ENCODE results near the gene COA5. TPM values are rescaled to one million over a fixed set of nuclear protein-coding genes. Genes with fewer than 3 reads are reported as not detected.

The COA5 gene
- total RNA-seq, 1 experiment from 2014 or later: 28.9 TPM

DNA sequence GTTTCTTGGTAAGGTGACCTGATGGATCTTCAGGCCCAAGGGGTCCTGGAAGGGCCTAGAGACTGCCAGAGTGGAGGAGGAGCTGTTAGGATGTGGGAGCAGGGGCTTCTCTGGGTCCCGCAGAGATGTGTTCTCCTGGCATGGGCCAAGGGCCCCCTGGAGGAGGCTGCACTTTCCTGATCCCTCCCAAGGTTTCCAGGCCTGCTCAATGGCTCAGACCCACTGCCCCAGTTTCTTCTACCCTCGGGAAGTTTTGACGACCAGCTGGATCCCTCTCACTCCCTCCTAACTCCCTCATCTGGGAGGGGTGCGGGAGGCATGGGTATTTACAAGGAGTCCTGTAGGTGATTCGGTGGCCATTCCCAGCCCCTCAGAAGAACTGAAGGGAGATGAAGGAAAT lies 36.1 kb downstream of the COA5 start:
- no peak for DNase-seq (ENCODE audit: low read depth)

DNA sequence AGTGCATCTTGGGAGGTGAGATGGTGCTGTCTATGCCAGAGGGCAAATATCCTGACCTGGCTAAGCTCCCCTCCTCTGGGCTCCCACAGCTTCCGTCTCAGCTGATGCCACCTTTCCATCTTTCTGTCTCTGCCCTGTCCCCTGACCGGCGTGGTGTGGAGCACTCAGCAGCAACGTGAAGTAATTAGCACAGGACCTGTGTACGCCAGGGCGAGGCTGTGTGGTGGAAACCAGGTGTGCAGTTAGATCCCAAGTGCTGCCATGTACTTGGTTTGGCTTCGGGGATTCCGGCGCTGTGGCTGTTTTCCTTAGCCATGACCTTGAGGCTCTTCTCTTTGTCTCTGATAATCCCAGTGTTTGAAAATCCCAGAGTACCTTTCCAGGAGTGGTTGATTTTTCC lies 36.5 kb downstream of the COA5 start:
- no peak for DNase-seq (ENCODE audit: low read depth)

DNA sequence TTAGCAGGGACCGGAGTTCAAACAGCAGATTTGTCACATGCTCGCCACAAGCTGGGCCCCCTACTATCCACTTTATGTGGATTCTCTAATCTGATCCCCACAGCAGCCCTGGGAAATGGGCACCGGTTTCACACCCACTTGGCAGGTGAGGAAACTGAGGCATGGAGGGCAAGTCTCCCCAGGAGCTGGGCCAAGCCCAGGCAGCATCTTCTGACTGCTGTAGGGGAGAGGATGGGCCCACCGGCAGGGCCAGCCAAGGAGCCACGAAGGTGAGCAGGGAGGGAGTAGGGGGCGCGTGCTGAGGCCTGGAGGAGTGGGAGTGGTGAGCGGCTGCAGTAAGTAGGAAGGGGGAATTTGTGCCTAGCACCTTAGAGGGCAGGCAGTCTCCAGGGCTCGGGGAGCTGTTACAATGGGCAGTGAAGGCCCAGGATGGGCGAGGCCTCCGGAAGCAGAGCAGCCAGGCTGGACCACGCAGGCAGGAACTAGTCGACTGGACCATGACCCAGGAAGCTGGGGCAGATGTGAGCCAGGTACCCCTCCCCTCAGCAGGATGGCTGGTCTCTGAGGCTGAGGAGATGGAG lies 37.1 kb downstream of the COA5 start:
- no peak for DNase-seq (ENCODE audit: low read depth)

- no peak for DNase-seq (ENCODE audit: low read depth)
These were observed 38.0 kb downstream of the COA5 start for GRCh38 chr2:98570356-98570755.

- no peak for DNase-seq (ENCODE audit: low read depth)
These were observed 38.4 kb downstream of the COA5 start for GRCh38 chr2:98569915-98570314.

GRCh38 chr2:98569197-98569793 lies 39.0 kb downstream of the COA5 start:
- DNase-seq (ENCODE audit: low read depth): peak; percentile 4

DNA sequence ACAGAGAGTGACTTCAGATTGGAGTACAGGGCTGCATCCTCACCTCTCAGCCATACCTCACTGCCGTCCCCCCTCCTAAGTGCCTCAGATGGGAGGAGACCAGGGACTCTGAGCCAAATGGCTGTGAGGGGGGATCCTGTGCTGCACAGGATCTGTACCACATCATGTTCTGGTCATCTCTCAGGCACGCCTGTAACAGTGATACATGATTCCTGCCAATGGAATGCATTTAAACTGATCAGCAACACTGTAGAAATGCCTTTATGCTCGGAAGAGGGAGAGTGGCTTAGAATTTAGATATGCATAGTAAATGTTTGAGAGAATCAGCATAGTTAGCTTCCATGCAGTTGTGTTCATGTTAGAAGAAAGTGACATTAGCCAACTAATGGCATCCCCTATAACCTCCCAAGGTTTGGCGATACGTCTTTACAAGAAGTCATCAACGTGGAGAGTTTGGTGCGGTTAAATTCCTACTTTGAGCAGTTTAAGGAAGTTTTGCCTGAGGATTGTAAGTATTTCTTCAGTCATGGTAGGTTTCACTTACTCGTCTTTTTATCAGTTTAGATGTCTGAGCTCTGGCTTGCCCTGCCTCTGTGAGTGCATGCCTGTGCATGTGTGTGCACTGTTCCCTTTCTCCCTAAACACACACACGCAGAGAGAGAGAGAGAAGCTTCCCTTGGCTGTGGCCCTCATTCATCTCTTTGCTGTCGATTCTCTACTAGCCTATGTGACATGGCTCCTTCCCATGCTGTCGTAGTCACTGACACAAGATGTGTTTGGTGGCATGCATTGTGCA lies 40.0 kb downstream of the COA5 start:
- DNase-seq (ENCODE audit: low read depth): no peak

- DNase-seq (ENCODE audit: low read depth): no peak
These were observed 42.4 kb downstream of the COA5 start for GRCh38 chr2:98565941-98566340.

GRCh38 chr2:98565286-98565860 lies 42.9 kb downstream of the COA5 start:
- DNase-seq (ENCODE audit: low read depth): no peak

GRCh38 chr2:98564541-98565132 lies 43.7 kb downstream of the COA5 start:
- DNase-seq (ENCODE audit: low read depth): no peak

GRCh38 chr2:98563394-98563793 lies 44.9 kb downstream of the COA5 start:
- DNase-seq (ENCODE audit: low read depth): no peak

- no peak for DNase-seq (ENCODE audit: low read depth)
These were observed 46.2 kb downstream of the COA5 start for GRCh38 chr2:98561902-98562695.

DNA sequence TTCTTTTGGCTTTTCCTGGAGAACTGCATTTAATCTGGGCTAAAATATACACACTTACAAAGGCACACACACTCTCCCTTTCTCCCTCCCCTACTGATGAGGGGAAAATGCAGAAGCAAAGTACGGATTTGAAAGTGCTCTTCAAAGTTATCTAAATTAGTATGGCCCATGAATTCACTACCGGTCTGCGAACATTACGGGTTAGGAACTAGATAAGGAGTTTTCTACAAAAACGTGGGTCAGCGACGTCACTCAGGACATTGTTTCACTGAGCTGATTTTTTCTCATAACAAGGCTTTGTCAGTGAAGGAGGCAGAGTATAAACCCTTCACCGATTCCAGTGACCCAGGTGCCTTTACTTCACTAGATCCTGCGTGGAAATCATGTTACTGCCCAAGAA lies 47.3 kb downstream of the COA5 start:
- no peak for DNase-seq (ENCODE audit: low read depth)

DNA sequence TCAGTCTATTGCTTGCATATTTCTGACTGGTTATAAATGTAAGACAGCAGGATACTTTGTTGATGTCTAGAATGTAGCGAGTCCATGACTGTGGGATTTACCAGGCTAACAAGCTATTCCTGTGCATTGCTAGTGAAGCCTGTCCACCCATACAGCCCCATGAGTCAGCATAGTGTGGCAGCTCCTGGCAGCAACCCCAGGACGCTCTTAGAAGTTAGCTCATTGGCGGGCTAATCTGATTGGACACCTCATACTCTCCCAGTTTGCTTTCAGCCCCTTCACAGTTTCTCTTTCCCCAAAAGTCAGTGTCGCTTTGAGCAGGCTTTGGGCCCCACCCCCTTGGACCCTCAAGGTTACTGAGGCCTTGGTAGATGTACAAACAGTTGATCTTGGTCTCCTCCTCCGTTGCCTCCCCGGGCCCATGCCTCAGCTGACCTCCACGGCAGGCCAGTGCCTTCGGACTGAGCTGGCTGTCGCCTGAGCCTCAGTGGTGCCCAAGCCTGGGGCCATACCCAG lies 48.0 kb downstream of the COA5 start:
- DNase-seq (ENCODE audit: low read depth): peak; percentile 90

DNA sequence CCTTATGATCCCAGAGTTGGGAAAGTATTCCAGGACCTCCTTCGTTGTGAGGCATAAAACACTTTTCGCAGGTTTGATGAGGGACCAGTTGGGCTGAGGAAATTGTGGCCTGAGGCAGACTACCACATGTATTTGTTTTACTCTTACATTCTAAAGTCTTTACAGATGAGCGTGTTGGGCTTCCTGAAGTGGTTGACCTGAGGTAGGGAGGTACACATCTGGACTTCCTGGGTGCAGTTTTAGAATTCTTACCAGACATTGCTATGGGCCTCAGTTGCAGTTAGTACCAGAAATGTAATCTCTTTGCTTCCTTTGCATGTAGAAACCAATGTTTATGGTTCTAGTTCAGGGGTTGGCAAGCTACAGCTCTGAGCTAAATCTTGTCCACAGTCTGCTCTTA lies 48.7 kb downstream of the COA5 start:
- peak; percentile 22 for DNase-seq (ENCODE audit: low read depth)

DNA sequence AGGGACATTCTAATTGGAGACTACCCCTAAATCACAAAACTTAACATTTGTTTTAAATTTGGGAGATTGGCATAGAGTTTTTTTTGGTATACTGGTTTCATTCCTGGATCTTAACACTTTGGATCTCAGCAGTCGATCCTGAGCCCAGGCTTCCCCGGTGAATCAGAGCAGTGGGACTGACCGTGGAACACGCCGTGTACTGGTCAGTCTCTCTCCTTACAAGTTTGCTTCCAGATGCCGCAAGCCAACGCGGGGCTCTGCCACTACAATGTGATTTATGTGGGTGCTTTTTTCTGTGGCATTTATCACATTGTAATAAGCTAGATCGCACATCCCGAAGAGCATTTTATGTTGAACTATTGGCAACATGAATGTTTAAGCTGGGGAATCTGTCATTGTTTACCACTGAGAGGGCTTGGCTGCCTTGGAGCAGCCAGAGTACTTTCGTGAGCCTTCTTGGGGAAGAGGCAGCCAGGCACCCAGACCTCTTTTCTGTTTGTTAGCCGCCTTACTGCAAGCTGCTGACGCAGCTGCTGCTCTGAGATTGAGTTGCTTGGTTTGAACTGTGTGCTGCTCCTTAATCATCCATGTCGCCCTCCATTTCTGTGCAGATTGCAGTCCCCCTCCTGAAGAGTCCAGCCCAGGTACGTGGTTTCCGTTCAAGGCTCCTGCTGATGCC lies 49.3 kb downstream of the COA5 start:
- no peak for DNase-seq (ENCODE audit: low read depth)

- no peak for DNase-seq (ENCODE audit: low read depth)
These were observed 51.8 kb downstream of the COA5 start for GRCh38 chr2:98556344-98557033.

- no peak for DNase-seq (ENCODE audit: low read depth)
These were observed 52.6 kb downstream of the COA5 start for GRCh38 chr2:98555696-98556095.

DNA sequence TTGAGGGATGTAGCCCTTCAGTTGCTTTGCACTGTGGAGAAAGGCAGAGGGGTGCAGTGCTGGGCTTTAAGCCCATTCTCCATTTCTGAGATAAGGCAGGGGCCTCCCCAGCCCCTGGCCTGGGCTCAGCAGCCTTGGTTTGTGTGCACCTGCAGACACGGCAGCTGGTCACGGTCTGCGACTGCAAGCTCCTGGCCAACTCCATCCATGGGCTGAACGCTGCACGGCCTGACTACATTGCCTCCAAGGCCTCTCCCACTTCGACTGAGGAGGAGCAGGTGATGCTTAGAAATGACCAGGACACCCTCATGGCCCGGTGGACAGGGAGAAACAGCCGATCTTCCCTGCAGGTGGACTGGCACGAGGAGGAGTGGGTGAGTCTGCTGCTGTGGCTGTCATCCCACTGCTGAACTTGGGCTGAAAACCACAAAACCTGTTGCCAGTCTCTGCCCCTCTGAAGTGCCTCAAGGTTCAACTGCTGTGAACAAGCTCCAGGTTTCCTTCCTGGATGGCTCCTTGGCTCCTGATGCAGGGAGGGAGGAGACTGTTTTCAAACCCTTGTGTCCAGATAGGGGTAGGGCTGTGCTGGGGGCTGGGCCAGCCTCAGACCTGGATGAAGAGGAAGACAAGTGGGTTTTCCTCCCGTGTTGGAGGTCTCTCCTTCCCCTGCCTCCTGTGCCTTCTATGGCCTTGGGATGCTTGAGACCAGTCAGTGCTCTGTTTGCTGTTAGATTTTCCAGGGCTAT lies 54.0 kb downstream of the COA5 start:
- DNase-seq (ENCODE audit: low read depth): no peak

Data from M059J (cell line).